Measurements from ENCODE around the gene ZBTB38. TPM values are rescaled to one million over a fixed set of nuclear protein-coding genes. Genes with fewer than 3 reads are reported as not detected.

The ZBTB38 gene
- total and polyA plus RNA-seq, 2 experiments from 2014 or later: 8.7 to 11.5 TPM

GRCh38 chr3:141321109-141321497 lies 47.2 kb upstream of the ZBTB38 start:
- Histone ChIP-seq H2AFZ (0 out of 2 replicates have a peak overlapping the region, but pooled peaks have one; percentile 18), H3K27ac (ENCODE audit: low read depth) (no peak overlapping the region), H4K20me1 (replicated peaks; ENCODE audit: insufficient read depth) (no peaks in the 10 kb centered on the region), H3F3A (replicated peaks; ENCODE audit: low read depth) (no peaks in the 10 kb centered on the region), H3K4me2 (no peak overlapping the region), H3K79me2 (replicated peaks; ENCODE audit: insufficient read depth) (no peaks in the 10 kb centered on the region), H3K9me2 (ENCODE audit: insufficient read depth) (peaks cover 5% of the 10 kb centered on the region; the same call in 1 of the 2 replicates), H3K36me3 (ENCODE audit: insufficient read depth) (no peaks in the 10 kb centered on the region), H3K4me3 (no peak overlapping the region), H3K4me1 (ENCODE audit: insufficient read depth) (peaks cover 9% of the 10 kb centered on the region; the same call in 1 of the 2 replicates), H3K27me3 (ENCODE audit: insufficient read depth) (no peaks in the 10 kb centered on the region)
- Mint-ChIP-seq H3K36me3 (ENCODE audit: low read depth) (peaks cover 7% of the 10 kb centered on the region; the same call in 1 of the 3 replicates), H3K27me3 (ENCODE audit: insufficient read depth, low read depth, poor library complexity) (peaks cover 3% of the 10 kb centered on the region), H3K4me3 (no peak overlapping the region), H3K9me3 (peaks cover 19% of the 10 kb centered on the region), H3K4me1 (peaks cover 10% of the 10 kb centered on the region), H3K27ac (no peak overlapping the region)
- DNase-seq (ENCODE audit: low spot score) (no peak), ATAC-seq (no peak)
- no peak for TF ChIP-seq ETS1 (IDR thresholded peaks at IDR 0.05)
- no peak for TF ChIP-seq POLR2AphosphoS5 (IDR thresholded peaks at IDR 0.05; ENCODE audit: low read depth)
- no peak for TF ChIP-seq ZNF114 (CRISPR knock-in tag; IDR thresholded peaks at IDR 0.05)
- TF ChIP-seq CTCF (conservative IDR thresholded peaks at IDR 0.05; ENCODE audit: low read depth in 2 of 2): no peak
- no peak for TF ChIP-seq EZH2 (IDR thresholded peaks at IDR 0.05; ENCODE audit: low read depth, unreplicated experiment)
- TF ChIP-seq STAT1 (IDR thresholded peaks at IDR 0.05; ENCODE audit: unreplicated experiment): no peak
- no peak for TF ChIP-seq NANOG (IDR thresholded peaks at IDR 0.05; ENCODE audit: borderline replicate concordance)
- TF ChIP-seq JUNB (IDR thresholded peaks at IDR 0.05; ENCODE audit: unreplicated experiment): no peak

- H3K4me1 Mint-ChIP-seq: peaks cover 22% of the 10 kb centered on the region
- no peak overlapping the region for H3K27ac ChIP-seq (ENCODE audit: low read depth)
- H3K27me3 ChIP-seq (ENCODE audit: insufficient read depth): no peaks in the 10 kb centered on the region
- ATAC-seq (no peak), DNase-seq (ENCODE audit: low spot score) (no peak)
- no peak overlapping the region for H3K4me2 ChIP-seq
- no peaks in the 10 kb centered on the region for H4K20me1 ChIP-seq (replicated peaks; ENCODE audit: insufficient read depth)
- peaks cover 8% of the 10 kb centered on the region for H3K9me3 Mint-ChIP-seq
- no peaks in the 10 kb centered on the region for H3F3A ChIP-seq (replicated peaks; ENCODE audit: low read depth)
- peaks cover 18% of the 10 kb centered on the region; the same call in 1 of the 2 replicates for H3K4me1 ChIP-seq (ENCODE audit: insufficient read depth)
- H3K36me3 Mint-ChIP-seq (ENCODE audit: low read depth): peaks cover 4% of the 10 kb centered on the region; the same call in 1 of the 3 replicates
- H3K27me3 Mint-ChIP-seq (ENCODE audit: insufficient read depth, low read depth, poor library complexity): peaks cover 3% of the 10 kb centered on the region
- TF ChIP-seq ZNF331 (CRISPR knock-in tag; IDR thresholded peaks at IDR 0.05; ENCODE audit: low read depth) (no peak), JUNB (IDR thresholded peaks at IDR 0.05; ENCODE audit: unreplicated experiment) (no peak), ZNF462 (CRISPR knock-in tag; IDR thresholded peaks at IDR 0.05) (no peak), EZH2 (IDR thresholded peaks at IDR 0.05; ENCODE audit: low read depth, unreplicated experiment) (no peak), STAT1 (IDR thresholded peaks at IDR 0.05; ENCODE audit: unreplicated experiment) (no peak), CREB1 (CRISPR knock-in tag; IDR thresholded peaks at IDR 0.05; ENCODE audit: low read depth) (no peak), ZNF114 (CRISPR knock-in tag; IDR thresholded peaks at IDR 0.05) (no peak)
- no peak overlapping the region for H3K4me3 ChIP-seq
- H3K27ac Mint-ChIP-seq: no peak overlapping the region
- H3K79me2 ChIP-seq (replicated peaks; ENCODE audit: insufficient read depth): no peaks in the 10 kb centered on the region
- H3K4me3 Mint-ChIP-seq: no peak overlapping the region
- no peak overlapping the region for H2AFZ ChIP-seq
- peaks cover 5% of the 10 kb centered on the region; the same call in 1 of the 2 replicates for H3K9me2 ChIP-seq (ENCODE audit: insufficient read depth)
- no peaks in the 10 kb centered on the region for H3K36me3 ChIP-seq (ENCODE audit: insufficient read depth)
These were observed 44.2 kb upstream of the ZBTB38 start for GRCh38 chr3:141323936-141324704.

Measured in GM23338 (cell line).